Endothelial cell of umbilical vein (primary cell): Measurements from ENCODE around the gene TRAPPC3.

Experiments used
- EZH2 ChIP-seq: IDR thresholded peaks from 2 replicates; pipeline ENCODE4 v1.6.1; 2012; ENCODE audit warnings: borderline replicate concordance, low read depth, mild to moderate bottlenecking, moderate library complexity, low read length, inconsistent platforms; ENCODE audit not compliant: severe bottlenecking
- FOS ChIP-seq: IDR thresholded peaks from 2 replicates; pipeline ENCODE4 v1.6.1; 2011; ENCODE audit warnings: mild to moderate bottlenecking, low read length, moderate library complexity, borderline replicate concordance; ENCODE audit not compliant: insufficient read depth
- JUN ChIP-seq: IDR thresholded peaks from 2 replicates; pipeline ENCODE4 v1.6.1; 2011; ENCODE audit warnings: borderline replicate concordance, low read depth; ENCODE audit not compliant: insufficient read length, insufficient read depth
- MYC ChIP-seq: IDR thresholded peaks from one replicate; pipeline ENCODE4 v1.6.1; 2011; ENCODE audit warnings: mild to moderate bottlenecking, low read depth, low read length
- POLR2A ChIP-seq: IDR thresholded peaks from 2 replicates; pipeline ENCODE4 v1.6.1; 2012; ENCODE audit warnings: low read depth, mild to moderate bottlenecking, control low read depth, low read length
- POLR2AphosphoS5 ChIP-seq: IDR thresholded peaks from 2 replicates; pipeline ENCODE4 v1.6.1; 2012; ENCODE audit warnings: low read depth, mild to moderate bottlenecking, control low read depth, low read length, moderate library complexity; ENCODE audit not compliant: insufficient read depth
- TF ChIP-seq, protein P1 (sequence below), 2 donors: IDR thresholded peaks; 1 replicate in 1 of 2; 2 replicates in 1 of 2; pipeline ENCODE4 v1.5.1; 2011; ENCODE audit warnings: low read length in 2 of 2, mild to moderate bottlenecking in 2 of 2, moderate library complexity in 2 of 2, control low read depth in 1 of 2, inconsistent platforms in 1 of 2, low read depth in 1 of 2; ENCODE audit not compliant: insufficient read depth in 1 of 2; ENCODE audit errors: extremely low read depth in 1 of 2
- TF ChIP-seq, protein P2 (sequence below): IDR thresholded peaks from 2 replicates; pipeline ENCODE4 v1.6.1; 2011; ENCODE audit not compliant: insufficient read depth, insufficient read length

DNA sequence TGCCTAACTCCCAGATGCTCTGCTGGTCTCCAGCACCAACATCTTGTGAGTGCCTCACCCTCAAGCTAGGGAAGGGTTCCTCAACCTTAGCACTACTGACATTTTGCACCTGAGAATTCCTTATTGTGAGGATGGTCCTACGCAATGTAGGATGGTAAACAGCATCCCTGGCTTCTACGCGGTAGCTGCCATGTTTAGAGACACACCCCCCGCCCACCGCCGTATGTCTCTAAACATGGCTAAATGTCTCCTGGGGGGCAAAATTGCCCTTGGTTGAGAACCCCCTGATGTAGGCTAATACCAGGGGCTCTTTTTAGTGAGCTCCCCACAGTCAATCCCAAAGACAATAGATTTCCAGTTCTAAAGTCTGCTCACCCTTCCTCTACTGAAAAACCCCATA is 4.2 kb upstream of the TRAPPC3 start:
- TF ChIP-seq, protein P1, sequence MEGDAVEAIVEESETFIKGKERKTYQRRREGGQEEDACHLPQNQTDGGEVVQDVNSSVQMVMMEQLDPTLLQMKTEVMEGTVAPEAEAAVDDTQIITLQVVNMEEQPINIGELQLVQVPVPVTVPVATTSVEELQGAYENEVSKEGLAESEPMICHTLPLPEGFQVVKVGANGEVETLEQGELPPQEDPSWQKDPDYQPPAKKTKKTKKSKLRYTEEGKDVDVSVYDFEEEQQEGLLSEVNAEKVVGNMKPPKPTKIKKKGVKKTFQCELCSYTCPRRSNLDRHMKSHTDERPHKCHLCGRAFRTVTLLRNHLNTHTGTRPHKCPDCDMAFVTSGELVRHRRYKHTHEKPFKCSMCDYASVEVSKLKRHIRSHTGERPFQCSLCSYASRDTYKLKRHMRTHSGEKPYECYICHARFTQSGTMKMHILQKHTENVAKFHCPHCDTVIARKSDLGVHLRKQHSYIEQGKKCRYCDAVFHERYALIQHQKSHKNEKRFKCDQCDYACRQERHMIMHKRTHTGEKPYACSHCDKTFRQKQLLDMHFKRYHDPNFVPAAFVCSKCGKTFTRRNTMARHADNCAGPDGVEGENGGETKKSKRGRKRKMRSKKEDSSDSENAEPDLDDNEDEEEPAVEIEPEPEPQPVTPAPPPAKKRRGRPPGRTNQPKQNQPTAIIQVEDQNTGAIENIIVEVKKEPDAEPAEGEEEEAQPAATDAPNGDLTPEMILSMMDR (IDR thresholded peaks at IDR 0.05; ENCODE audit: extremely low read depth in 1 of 2, insufficient read depth in 1 of 2, low read depth in 1 of 2, low read length in 2 of 2), result no peak
- TF ChIP-seq POLR2A (no peak), EZH2 (no peak), POLR2AphosphoS5 (no peak), JUN (no peak), FOS (no peak), MYC (no peak)
- TF ChIP-seq, protein P2, sequence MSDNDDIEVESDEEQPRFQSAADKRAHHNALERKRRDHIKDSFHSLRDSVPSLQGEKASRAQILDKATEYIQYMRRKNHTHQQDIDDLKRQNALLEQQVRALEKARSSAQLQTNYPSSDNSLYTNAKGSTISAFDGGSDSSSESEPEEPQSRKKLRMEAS, result no peak
